ENCODE results near the gene CDHR2.

CDHR2 gene

GRCh38 chr5:176624142-176624541 is 75.0 kb downstream of the CDHR2 start:
- DNase-seq: no peak

- no peak for DNase-seq
These were observed 75.8 kb downstream of the CDHR2 start for GRCh38 chr5:176624938-176625337.

- DNase-seq: no peak
These were observed 76.4 kb downstream of the CDHR2 start for GRCh38 chr5:176625512-176625911.

GRCh38 chr5:176625966-176626875 is 77.1 kb downstream of the CDHR2 start:
- no peak for DNase-seq

GRCh38 chr5:176626876-176627236 is 77.7 kb downstream of the CDHR2 start:
- no peak for DNase-seq

GRCh38 chr5:176627582-176627981 is 78.4 kb downstream of the CDHR2 start:
- DNase-seq: no peak

- DNase-seq: no peak
These were observed 79.5 kb downstream of the CDHR2 start for GRCh38 chr5:176628406-176629228.

- no peak for DNase-seq
These were observed 80.2 kb downstream of the CDHR2 start for GRCh38 chr5:176629317-176629852.

- no peak for DNase-seq
These were observed 80.9 kb downstream of the CDHR2 start, which contains the start of the genes EIF4E1B and SNCB for GRCh38 chr5:176629853-176630680. TSS of gene EIF4E1B (plus strand) at chr5:176630675. CDS start at chr5:176642788, 12,113 bp downstream. TSS of gene SNCB (minus strand) at chr5:176630534. CDS start at chr5:176629654, 880 bp downstream.

- no peak for DNase-seq
These were observed 81.6 kb downstream of the CDHR2 start for GRCh38 chr5:176630681-176631222.

GRCh38 chr5:176631383-176632200 is 82.5 kb downstream of the CDHR2 start:
- DNase-seq: no peak

GRCh38 chr5:176632745-176633144 is 83.6 kb downstream of the CDHR2 start:
- DNase-seq: no peak

GRCh38 chr5:176633598-176633997 is 84.5 kb downstream of the CDHR2 start:
- no peak for DNase-seq

GRCh38 chr5:176636426-176636825 is 87.3 kb downstream of the CDHR2 start:
- DNase-seq: no peak

GRCh38 chr5:176637556-176637955 is 88.4 kb downstream of the CDHR2 start:
- DNase-seq: no peak

- DNase-seq: no peak
These were observed 89.3 kb downstream of the CDHR2 start for GRCh38 chr5:176638437-176638836.

GRCh38 chr5:176639208-176639607 is 90.1 kb downstream of the CDHR2 start:
- DNase-seq: no peak

GRCh38 chr5:176639981-176640380 is 90.8 kb downstream of the CDHR2 start:
- no peak for DNase-seq

- no peak for DNase-seq
These were observed 91.5 kb downstream of the CDHR2 start for GRCh38 chr5:176640616-176641015.

- no peak for DNase-seq
These were observed 93.7 kb downstream of the CDHR2 start for GRCh38 chr5:176642675-176643490.
